ENCODE measurements around the gene ACTN1.

DNA sequence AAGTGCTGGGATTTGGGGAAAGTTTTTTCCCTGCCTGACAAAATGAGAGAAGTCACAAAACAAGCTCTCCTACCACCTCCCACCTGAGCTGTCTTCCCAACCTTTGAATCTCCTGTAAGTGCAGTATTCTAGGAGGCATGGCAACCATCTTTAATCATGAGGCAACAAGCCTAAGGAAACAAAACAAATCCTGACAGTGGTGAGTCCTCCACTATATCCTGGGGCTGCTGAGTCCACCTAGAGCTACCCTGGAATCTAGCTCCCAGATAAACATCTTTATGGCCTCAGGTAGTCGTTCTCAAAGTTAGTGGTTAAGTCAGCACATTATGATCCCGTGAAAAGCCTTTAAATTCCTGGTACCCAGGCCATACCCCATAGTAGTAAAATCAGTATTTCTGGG, 22.3 kb upstream of the ACTN1 start:
- TF ChIP-seq POLR2A (IDR thresholded peaks at IDR 0.05) (no peak), CTCF (IDR thresholded peaks at IDR 0.05) (no peak)

Measured in lower leg skin (tissue), 3 donors.